NCI-H1105 (cell line): ENCODE measurements around the gene C1QTNF12.
A peak's percentile ranks its signal among the peaks of the same experiment; 100 is the strongest.

Source experiments
- DNase-seq: peaks from one replicate; lab custom pipeline; 2025; lab: John Stamatoyannopoulos, UW

Gene C1QTNF12

GRCh38 chr1:1240822-1241587 is 5.5 kb downstream of the C1QTNF12 start:
- DNase-seq: no peak

GRCh38 chr1:1240348-1240732 is 6.2 kb downstream of the C1QTNF12 start:
- DNase-seq: no peak

- DNase-seq: no peak
Measured at GRCh38 chr1:1239614-1240347, 6.7 kb downstream of the C1QTNF12 start.

- DNase-seq: no peak
Measured at GRCh38 chr1:1239227-1239613, 7.3 kb downstream of the C1QTNF12 start.

GRCh38 chr1:1238702-1239178 is 7.8 kb downstream of the C1QTNF12 start:
- no peak for DNase-seq

GRCh38 chr1:1237874-1238701 is 8.4 kb downstream of the C1QTNF12 start:
- no peak for DNase-seq

GRCh38 chr1:1236945-1237873 is 9.3 kb downstream of the C1QTNF12 start:
- DNase-seq: no peak

- DNase-seq: no peak
Measured at GRCh38 chr1:1236176-1236763, 10.3 kb downstream of the C1QTNF12 start.

- DNase-seq: no peak
Measured at GRCh38 chr1:1235016-1235744, 11.3 kb downstream of the C1QTNF12 start.

- DNase-seq: no peak
Measured at GRCh38 chr1:1234180-1234808, 12.2 kb downstream of the C1QTNF12 start.

- DNase-seq: no peak
Measured at GRCh38 chr1:1233567-1233892, 13.0 kb downstream of the C1QTNF12 start.

GRCh38 chr1:1232796-1233566 is 13.5 kb downstream of the C1QTNF12 start:
- no peak for DNase-seq

GRCh38 chr1:1232208-1232795 is 14.2 kb downstream of the C1QTNF12 start, which contains the start of gene B3GALT6:
TSS of gene B3GALT6 (plus strand) at chr1:1232237. CDS start at chr1:1232279, 42 bp downstream.
- DNase-seq: no peak

- DNase-seq: peak; percentile 96
Measured at GRCh38 chr1:1231400-1232207, 14.9 kb downstream of the C1QTNF12 start, which contains the start of gene SDF4. TSS of gene SDF4 (minus strand) at chr1:1232001. CDS start at chr1:1228772, 3,229 bp downstream.

GRCh38 chr1:1230656-1231399 is 15.7 kb downstream of the C1QTNF12 start:
- DNase-seq: no peak

- DNase-seq: no peak
Measured at GRCh38 chr1:1229770-1230169, 16.8 kb downstream of the C1QTNF12 start.
